Measurements from ENCODE around the gene CARD10.

The CARD10 gene

GRCh38 chr22:37462983-37463382 lies 56.2 kb downstream of the CARD10 start:
- H3K4me3 ChIP-seq (ENCODE audit: control insufficient read depth, low read depth, low read length): no peak overlapping the region
- no peak for DNase-seq (ENCODE audit: low read depth)
- no peak for TF ChIP-seq CTCF (IDR thresholded peaks at IDR 0.05; ENCODE audit: control insufficient read depth, insufficient read depth, low read depth, low read length, missing control alignments)

- no peak for DNase-seq (ENCODE audit: low read depth)
- no peak for TF ChIP-seq CTCF (IDR thresholded peaks at IDR 0.05; ENCODE audit: control insufficient read depth, insufficient read depth, low read depth, low read length, missing control alignments)
- no peak overlapping the region for H3K4me3 ChIP-seq (ENCODE audit: control insufficient read depth, low read depth, low read length)
Observed at GRCh38 chr22:37462436-37462835, 56.8 kb downstream of the CARD10 start.

- no peak for TF ChIP-seq CTCF (IDR thresholded peaks at IDR 0.05; ENCODE audit: control insufficient read depth, insufficient read depth, low read depth, low read length, missing control alignments)
- H3K4me3 ChIP-seq (ENCODE audit: control insufficient read depth, low read depth, low read length): no peak overlapping the region
- no peak for DNase-seq (ENCODE audit: low read depth)
Observed at GRCh38 chr22:37461961-37462360, 57.3 kb downstream of the CARD10 start.

GRCh38 chr22:37460684-37461083 lies 58.5 kb downstream of the CARD10 start:
- TF ChIP-seq CTCF (IDR thresholded peaks at IDR 0.05; ENCODE audit: control insufficient read depth, insufficient read depth, low read depth, low read length, missing control alignments): no peak
- H3K4me3 ChIP-seq (ENCODE audit: control insufficient read depth, low read depth, low read length): no peak overlapping the region
- no peak for DNase-seq (ENCODE audit: low read depth)

GRCh38 chr22:37459206-37459605 lies 60.0 kb downstream of the CARD10 start:
- H3K4me3 ChIP-seq (ENCODE audit: control insufficient read depth, low read depth, low read length): no peak overlapping the region
- no peak for TF ChIP-seq CTCF (IDR thresholded peaks at IDR 0.05; ENCODE audit: control insufficient read depth, insufficient read depth, low read depth, low read length, missing control alignments)
- no peak for DNase-seq (ENCODE audit: low read depth)

- no peak for DNase-seq (ENCODE audit: low read depth)
- peak; percentile 98 for TF ChIP-seq CTCF (IDR thresholded peaks at IDR 0.05; ENCODE audit: control insufficient read depth, insufficient read depth, low read depth, low read length, missing control alignments)
- no peak overlapping the region for H3K4me3 ChIP-seq (ENCODE audit: control insufficient read depth, low read depth, low read length)
Observed at GRCh38 chr22:37457093-37457893, 61.9 kb downstream of the CARD10 start.
